NCI-H446 (cell line): ENCODE data around the gene PANX2.

ENCODE experiments used
- DNase-seq, 2 experiments: peaks; one replicate each; lab custom pipeline; 2025; lab: John Stamatoyannopoulos, UW

Gene PANX2

GRCh38 chr22:50213263-50213662 lies 42.7 kb downstream of the PANX2 start:
- no peak for DNase-seq

GRCh38 chr22:50215297-50216054 lies 44.9 kb downstream of the PANX2 start:
- no peak for DNase-seq

GRCh38 chr22:50216055-50216683 lies 45.6 kb downstream of the PANX2 start:
- DNase-seq = no peak

GRCh38 chr22:50216684-50217520 lies 46.4 kb downstream of the PANX2 start:
- DNase-seq = no peak

GRCh38 chr22:50217543-50218152 lies 47.1 kb downstream of the PANX2 start:
- no peak for DNase-seq

- no peak for DNase-seq
Measured at GRCh38 chr22:50218153-50218995, 47.8 kb downstream of the PANX2 start.

- DNase-seq = peak in 1 of 2 experiments; percentile 66
Measured at GRCh38 chr22:50218996-50219727, 48.6 kb downstream of the PANX2 start.

- no peak for DNase-seq
Measured at GRCh38 chr22:50219800-50220602, 49.5 kb downstream of the PANX2 start.

- DNase-seq = no peak
Measured at GRCh38 chr22:50220603-50221409, 50.3 kb downstream of the PANX2 start.

GRCh38 chr22:50221410-50222300 lies 51.1 kb downstream of the PANX2 start:
- DNase-seq = no peak

- no peak for DNase-seq
Measured at GRCh38 chr22:50222508-50222907, 52.0 kb downstream of the PANX2 start.

GRCh38 chr22:50224071-50224470 lies 53.5 kb downstream of the PANX2 start:
- DNase-seq = no peak

GRCh38 chr22:50225200-50225969 lies 54.9 kb downstream of the PANX2 start:
- DNase-seq = no peak

GRCh38 chr22:50226063-50226874 lies 55.7 kb downstream of the PANX2 start:
- DNase-seq = no peak

GRCh38 chr22:50226875-50227165 lies 56.3 kb downstream of the PANX2 start:
- no peak for DNase-seq

- DNase-seq = no peak
Measured at GRCh38 chr22:50227579-50228215, 57.2 kb downstream of the PANX2 start.
